NCI-H2171 (cell line): Measurements from ENCODE around the gene TNFSF13.
"Not testable (repeated sequence)": the region's sequence is repeated elsewhere in the genome, so short reads cannot be mapped to it uniquely, and the experiment has no call there.

Experiments
- DNase-seq: peaks from one replicate; lab custom pipeline; 2025; lab: John Stamatoyannopoulos, UW

The TNFSF13 gene

GRCh38 chr17:7591596-7591995 is 33.0 kb downstream of the TNFSF13 start:
- DNase-seq = no peak

- DNase-seq = no peak
Measured at GRCh38 chr17:7592422-7593021, 34.0 kb downstream of the TNFSF13 start.

GRCh38 chr17:7593296-7593695 is 34.7 kb downstream of the TNFSF13 start:
- DNase-seq = no peak

GRCh38 chr17:7597561-7597960 is 39.0 kb downstream of the TNFSF13 start:
- not testable (repeated sequence) for DNase-seq

- no peak for DNase-seq
Measured at GRCh38 chr17:7606280-7606679, 47.7 kb downstream of the TNFSF13 start.

GRCh38 chr17:7610641-7611040 is 52.1 kb downstream of the TNFSF13 start:
- DNase-seq = no peak
